GM19468 (cell line): Measurements from ENCODE around the gene SREBF1.

Experiments used
- ATAC-seq: cut with Tn5 transposase; IDR thresholded peaks from one replicate; pipeline ENCODE4 v1.9.1; 2021; ENCODE audit warnings: mild to moderate bottlenecking, moderate library complexity, moderate number of reproducible peaks; ENCODE audit not compliant: unreplicated experiment; ENCODE audit errors: extremely low read depth

The SREBF1 gene

DNA sequence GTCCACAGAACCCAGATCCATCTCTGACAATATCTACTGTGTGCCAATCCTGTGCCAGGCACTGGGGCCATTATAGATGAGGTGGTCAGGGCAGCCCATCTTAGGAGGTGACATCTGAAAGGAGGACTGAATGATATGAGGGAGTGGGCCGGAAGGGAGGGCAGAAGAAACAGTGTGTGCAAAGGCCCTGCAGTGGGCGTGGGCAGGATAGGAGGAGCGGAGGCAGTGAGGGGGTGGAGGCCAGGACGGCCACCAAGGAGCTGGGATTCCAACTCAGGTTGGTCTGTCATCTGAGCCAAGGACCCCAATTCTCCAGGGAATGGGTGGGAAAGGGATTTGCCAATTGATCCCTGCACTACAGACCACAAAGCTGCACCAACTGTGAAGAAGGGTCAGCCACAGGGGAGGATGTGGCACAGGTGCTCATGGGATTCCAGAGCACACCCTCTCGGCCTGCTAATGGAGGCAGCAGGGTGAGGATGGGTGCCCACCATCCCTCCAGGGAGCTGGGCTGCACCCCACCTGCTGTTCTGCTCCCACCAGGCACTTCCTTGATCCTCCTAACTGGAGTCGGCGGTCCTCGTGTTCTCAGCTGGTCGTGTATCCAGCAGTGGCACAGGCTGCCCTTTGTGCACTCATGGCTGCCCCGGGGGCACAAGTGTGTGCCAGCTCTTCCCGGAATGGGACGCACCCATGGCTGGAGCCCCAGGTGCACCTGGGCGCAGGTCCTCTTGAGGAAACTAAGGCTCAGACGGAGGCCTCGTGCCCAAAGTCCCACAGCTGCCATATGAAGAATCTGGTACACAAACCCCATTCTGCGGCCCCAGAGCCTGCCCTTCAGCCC, 9.6 kb downstream of the SREBF1 start:
- ATAC-seq: no peak

DNA sequence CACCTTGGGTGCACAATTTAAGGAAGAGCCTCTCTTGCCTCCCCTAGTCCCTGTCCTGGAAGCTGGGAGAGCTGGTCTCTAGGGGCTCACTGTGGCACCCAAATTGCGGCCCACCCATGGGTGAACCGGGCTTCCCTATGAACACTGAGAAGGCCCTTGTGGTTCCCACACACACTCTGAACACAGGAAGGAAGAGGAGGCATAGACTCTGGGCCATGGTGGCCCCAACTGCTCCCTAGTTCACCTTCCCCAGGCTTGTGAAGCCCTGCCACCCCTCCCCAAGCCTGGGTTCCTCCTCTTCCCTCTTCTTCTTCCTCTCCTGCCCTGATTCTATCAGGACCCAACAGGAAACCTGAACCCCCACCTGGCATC, 10.5 kb downstream of the SREBF1 start:
- ATAC-seq: no peak

DNA sequence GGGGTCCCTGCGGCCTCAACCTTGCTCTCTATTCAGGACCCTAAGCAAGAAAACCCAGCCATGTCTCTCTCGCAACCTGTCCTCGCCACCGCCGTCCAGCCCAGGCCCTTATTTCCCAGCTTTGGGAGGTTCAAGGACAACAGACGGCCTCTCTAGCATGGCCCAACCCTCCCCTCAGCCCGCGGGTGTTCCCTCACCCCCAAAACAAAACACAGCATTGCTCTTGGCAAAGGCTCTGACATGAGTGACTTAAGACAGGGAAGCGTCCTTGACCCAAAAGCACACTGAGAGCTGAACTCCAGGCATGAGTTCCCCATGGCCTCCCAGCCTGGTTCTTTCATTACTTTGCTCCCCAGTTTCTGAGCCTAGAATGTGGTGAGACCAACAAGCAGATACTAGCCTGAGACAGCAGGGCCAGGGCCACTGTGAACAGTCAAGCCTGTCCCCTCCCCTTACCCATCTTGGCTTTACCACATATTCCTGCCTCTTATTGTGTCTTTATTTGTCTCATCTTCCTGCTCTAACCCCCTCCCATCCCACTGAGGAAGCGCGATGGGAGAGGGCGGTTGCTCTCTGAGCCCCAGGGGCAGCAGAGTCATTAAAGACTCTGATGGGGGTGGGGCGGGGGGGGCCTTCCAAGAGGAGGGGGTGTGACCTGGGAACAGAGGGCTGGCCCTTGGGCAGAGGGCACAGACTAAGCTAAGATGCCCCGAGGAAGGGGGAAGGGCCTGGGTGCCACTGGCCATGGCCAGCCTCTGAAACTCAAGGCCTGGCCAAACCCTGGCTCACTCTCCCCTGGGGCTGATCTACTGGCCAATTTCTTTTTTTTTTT, 11.8 kb downstream of the SREBF1 start:
- ATAC-seq: no peak

DNA sequence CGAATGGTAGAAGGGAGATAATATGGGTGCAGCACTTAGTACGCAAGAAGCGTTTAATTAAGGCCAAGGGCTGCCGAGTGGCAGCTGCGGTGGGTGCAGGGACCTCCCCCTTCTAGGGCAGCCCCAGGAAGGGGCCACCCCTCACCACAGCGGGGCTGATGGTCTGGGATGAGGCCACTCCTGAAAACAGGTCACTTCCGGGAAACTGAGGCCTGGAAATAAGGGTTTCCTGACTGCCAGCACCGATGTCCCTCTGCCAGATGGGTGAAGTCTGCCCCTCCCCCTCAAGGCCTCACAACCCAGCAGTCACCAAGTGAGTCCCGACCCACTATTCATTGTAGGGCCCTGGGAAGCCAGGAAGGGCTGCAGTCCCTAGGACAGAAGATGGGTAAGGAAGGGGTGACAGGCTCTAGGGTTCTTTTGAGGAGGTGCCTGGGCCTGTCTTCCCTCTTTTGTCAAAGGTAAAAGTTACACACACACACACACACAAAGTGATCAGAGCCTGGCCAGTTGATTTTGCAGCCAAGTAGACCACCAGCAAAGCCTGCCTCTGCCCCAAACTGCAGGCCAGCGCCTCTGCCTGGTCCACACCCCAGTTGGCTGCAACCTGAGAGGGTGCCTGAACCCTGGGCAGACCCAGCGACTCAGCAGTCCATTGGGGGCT, 12.5 kb downstream of the SREBF1 start:
- ATAC-seq: no peak

DNA sequence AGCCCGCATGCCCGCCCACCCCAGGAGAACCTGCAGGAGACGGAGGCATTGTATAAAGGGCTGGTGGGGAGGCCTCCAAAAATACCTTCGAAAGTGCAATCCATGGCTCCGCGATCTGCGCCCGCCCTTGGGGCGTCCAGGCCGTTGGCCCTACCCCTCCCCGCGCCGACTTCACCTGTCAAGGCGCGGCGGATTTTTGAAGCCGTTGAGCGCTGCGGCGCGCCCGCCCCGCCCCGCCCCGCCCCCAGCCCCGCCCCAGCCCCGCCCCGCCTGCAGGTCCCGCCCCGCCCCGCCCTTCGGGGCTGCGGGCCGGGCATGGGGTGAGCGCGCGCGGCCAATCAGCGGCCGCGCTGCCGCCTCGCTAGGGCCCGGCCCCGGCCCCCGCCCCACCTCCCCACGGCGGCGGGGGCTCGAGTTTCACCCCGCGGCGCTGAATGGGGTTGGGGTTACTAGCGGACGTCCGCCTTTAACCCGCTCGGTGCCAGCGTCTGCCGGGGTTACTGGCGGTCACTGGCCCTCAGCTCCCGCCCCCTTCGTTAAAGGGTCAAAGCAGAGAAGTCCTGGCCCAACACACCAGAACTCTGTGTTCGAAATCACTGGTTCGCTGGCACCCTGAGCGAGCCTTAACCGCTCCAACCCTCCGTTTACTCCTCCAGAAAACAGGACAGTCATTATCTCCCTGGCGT, 13.2 kb downstream of the SREBF1 start:
- ATAC-seq: peak; percentile 48

DNA sequence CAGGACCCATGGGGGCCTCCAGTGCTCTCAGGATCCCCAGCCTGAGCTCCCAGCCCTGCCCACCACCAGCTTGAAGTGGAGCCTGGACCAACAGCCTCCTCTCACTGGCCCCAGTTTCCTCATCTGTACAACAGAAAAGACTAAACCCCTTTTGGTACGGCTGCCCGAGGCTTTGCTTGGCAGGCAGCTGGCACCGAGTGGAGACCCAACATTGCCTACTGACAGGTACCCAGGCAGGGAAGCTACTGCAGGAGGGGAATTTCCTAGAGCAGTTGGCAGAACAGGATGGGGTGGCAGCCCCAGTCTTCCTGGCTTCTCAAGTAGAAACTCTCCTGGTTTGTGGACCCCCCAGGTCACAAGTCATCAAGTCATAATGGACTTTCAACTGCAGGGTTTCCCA, 14.2 kb downstream of the SREBF1 start:
- no peak for ATAC-seq

DNA sequence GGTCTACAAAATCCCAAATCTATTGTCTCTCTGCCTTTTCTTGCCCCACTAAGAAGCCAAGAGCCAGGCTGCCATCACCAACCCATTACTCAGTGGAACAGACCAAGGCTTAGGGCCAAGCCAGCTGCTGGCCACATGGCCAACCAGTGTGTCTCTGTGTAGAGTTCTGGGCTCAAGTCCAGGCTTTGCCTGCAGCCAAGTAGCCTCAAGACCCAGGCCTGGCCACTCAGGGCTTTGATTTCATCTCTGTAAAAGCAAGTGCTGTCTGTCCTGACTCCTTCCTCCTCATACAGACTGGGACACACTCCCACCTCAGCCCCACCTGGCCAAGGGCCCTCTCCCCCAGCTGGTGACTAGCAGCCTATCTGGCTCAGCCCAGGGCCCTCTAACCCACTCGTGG, 14.6 kb downstream of the SREBF1 start:
- no peak for ATAC-seq

DNA sequence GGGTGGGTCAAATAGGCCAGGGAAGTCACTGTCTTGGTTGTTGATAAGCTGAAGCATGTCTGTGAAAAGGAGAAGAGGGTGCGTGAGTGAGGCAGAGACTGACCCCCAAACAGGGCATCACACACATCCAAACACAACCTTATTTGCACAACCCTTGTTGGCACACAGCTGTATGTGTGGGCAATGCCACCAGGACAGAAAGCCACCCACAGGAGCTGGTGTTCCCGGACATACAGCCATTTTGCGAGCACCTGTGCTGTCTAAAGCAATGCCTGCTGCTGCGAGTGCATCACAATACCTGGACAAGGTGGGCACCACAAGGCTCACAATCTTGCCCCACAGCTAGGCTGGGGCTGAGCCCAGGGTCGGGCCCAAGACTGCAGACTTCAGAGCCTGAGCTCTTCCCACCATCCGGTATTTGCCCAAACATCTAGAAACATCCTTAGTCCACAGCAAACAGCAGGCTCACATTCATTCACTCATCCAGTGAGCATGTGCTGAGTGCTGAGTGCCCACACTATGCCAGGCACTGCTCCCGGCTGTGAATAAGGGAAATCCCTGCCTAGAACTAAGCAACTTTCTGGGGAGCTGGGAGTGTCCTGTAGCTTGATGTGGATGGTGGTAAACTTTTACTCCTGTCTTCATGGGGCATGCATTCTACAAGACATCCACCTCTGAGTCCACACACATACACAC, 16.2 kb downstream of the SREBF1 start:
- no peak for ATAC-seq

DNA sequence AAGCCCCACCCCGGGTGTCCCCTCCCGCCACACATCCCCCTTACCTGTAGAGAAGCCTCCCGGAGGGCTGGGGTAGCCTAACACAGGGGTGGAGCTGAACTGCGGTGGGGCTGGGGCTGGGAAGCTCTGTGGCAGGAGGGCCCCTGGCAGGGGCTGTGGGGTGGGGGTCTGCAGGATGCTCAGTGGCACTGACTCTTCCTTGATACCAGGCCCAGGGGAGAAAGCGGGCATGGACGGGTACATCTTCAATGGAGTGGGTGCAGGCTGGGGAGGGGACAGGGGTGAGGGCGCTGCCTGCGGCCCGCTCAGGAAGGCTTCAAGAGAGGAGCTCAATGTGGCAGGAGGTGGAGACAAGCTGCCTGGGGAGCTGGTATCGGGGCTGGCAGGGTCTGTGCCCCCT, 16.7 kb downstream of the SREBF1 start:
- ATAC-seq: no peak

DNA sequence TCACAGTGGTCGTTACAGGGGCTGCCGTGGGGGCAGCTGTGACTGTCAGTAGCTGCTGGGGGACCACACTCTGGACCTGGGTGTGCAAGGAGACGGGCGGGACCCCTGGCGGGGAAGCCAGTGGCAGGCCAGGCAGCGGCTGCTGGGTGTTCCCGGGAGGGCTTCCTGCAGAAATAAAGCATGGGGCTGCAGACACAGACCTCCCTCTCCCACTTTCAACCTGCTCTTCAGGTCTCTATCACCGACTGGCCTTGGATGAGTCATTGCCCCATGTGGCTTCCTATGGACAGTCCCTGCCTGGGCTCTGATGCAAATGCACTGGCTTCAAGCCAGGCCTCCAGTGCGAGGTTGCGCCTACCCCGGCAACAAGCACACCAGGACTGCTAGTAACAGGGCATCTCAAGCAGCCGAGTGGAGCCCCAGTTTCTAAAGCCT, 17.2 kb downstream of the SREBF1 start:
- no peak for ATAC-seq

DNA sequence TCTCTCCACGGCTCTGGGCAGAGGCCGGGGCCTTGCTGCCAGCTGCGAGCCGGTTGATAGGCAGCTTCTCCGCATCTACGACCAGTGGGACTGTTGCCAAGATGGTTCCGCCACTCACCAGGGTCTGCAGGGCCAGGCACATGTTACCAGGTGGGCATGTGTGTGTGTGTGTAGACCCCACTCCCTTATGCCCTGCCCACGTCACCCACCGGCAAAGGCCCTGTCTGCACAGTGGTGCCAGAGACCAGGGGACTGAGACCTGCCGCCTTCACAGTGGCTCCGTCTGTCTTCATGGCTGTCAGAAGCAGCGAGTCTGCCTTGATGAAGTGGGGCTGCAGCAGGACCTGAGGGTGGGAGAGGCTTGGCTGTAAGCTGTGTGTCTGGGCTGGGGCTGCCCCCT, 17.7 kb downstream of the SREBF1 start:
- ATAC-seq: no peak

DNA sequence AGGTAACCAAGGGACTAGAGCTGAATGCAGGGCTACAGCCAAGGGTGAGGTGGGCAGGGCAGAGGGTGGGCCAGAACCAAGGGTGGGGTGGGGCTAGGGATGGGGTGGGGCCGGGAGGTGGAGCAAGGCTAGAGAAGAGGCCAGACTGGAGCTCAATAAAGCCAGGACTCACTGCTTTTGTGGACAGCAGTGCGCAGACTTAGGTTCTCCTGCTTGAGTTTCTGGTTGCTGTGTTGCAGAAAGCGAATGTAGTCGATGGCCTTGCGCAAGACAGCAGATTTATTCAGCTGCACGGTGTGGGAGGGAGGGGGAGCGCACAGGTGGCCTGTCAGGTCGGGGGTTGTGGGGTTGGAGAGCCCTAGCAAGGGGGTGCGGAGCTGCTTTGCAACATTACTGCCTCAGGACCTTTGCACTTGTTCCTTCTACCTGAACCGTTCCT, 18.7 kb downstream of the SREBF1 start:
- no peak for ATAC-seq

DNA sequence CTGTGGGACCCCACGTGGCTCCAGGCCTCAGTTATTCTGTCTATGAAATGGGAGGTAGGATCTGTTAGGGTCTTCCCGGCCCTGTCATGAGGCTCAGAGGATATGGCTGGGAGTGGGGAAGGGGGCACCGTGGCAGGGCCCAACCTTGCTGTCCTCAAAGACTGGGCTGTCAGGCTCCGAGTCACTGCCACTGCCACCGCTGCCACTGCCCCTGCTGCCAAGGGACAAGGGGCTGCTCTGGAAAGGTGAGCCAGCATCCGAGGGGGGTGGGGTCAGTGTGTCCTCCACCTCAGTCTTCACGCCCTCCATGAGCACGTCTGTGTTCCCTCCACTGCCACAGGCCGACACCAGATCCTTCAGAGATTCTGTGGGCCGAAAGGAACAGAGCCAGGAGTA, 19.2 kb downstream of the SREBF1 start:
- ATAC-seq: no peak

DNA sequence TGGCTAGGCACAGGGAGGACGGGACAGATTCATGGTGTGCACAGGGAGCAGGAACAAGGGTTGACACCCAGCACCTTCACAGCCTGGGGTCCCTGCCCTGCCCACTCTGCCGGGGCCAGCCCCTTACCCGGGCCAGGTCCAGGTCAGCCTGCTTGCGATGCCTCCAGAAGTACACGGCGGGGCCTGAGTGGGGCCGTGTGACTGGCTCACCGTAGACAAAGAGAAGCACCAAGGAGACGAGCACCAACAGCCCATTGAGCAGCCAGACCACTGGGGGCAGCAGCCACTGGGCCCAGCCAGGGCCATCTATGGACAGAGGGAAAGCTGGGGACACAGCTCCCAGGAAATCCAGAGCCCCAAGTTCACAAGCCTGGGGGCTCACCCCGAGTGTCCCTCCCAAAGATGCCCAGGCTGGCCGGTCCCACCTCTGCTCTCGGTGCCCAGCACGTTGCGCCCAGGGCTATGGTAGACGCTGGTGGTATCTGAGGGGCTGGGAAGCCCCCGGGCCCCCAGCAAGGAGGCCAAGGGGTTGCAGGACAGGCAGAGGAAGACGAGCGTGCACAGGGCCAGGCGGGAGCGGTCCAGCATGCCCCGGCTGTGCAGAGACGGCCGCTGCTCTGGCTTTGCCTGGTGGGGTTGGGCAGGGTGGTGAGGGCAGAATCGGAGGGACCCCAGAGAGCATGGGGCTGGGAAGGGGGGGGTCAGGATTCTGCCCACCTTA, 19.8 kb downstream of the SREBF1 start:
- ATAC-seq: no peak

DNA sequence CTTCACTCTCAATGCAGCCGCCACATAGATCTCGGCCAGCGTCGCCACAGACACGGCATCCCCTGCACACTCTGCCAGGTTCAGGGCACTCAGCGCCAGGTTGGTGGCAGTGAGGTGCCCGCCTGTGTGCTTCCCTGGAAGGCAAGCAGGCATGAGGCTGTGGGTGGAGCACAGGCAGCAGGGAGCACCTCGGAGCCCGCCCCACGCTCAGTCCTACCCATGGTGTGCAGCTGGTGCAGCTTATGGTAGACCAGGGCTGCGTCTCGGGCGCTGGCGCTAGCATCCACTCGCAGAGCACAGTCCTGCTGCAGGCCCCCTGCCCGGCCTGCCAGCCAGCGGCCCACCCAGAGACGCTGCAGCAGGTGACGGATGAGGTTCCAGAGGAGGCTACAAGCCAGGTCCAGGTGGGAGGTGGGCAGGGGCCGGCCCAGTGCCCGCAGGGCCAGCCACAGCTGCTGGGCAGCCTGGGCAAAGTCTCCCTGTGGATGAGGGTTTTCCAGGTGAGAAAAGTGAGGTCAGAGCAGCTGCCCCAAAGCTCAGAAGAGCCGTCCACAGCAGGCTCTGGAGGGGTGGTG, 20.5 kb downstream of the SREBF1 start:
- ATAC-seq: no peak

DNA sequence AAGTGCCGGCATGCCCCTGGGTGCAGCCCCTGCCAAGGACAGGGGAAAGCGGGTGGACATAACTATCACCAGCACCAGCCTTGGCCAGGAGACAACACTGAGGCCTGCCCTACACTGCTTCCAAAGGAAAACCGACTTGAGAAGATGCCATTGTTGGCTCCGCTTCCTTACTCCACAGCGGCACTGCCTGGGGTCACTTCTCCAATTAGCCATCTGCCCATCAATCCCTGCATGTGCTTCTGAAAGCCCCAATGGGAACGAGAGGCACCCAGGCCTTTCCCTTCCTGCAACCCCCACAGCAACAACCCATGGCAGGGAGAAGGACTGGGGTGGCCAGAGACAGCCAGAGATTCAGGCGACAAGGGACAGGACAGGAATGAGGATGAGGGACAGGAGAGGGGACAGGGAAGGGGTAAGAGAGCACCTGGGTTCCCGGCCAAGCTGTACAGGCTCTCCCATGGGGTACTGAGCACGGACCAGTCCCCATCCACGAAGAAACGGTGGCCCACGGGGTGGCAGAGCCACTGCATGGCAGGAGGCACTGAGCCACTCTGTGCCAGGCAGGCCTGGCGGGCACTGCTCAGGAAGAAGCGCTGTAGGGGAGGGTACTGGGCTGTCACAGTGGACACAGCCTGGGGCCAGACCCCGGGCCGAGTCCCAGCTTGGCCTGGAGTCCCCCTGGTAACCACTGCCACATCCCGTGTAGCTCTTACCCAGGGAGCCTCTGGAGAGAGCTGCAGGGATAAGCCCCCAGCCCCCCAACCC, 21.2 kb downstream of the SREBF1 start:
- no peak for ATAC-seq

DNA sequence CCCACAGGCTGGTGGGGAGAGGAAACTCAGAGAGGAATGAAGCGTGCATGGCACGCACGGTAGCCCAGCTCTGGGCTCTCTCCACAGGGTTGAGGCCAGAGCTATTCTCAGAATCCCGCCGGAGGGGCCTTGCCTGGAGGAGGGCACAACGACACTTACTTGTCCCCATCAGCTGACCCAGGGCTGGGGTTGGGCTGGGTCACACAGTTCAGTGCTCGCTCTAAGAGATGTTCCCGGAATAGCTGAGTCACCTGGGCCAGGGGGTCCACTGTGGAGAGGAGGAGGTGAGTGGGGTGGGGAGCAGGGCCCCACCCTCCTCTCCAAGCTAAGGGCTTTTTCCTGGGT, 21.8 kb downstream of the SREBF1 start:
- ATAC-seq: no peak
